HG02623 (cell line): ENCODE data around the gene ADSL.

ENCODE experiments used
- ATAC-seq: cut with Tn5 transposase; IDR thresholded peaks from one replicate; pipeline ENCODE4 v1.9.1; 2021; ENCODE audit warnings: moderate library complexity; ENCODE audit not compliant: unreplicated experiment

The ADSL gene

GRCh38 chr22:40416267-40416570 is 69.9 kb downstream of the ADSL start:
- ATAC-seq = no peak

- no peak for ATAC-seq
Observed at GRCh38 chr22:40416636-40417035, 70.3 kb downstream of the ADSL start.

- no peak for ATAC-seq
Observed at GRCh38 chr22:40417041-40417440, 70.7 kb downstream of the ADSL start.

GRCh38 chr22:40417881-40418280 is 71.6 kb downstream of the ADSL start:
- ATAC-seq = no peak

- no peak for ATAC-seq
Observed at GRCh38 chr22:40418366-40419201, 72.3 kb downstream of the ADSL start.

GRCh38 chr22:40419718-40420117 is 73.4 kb downstream of the ADSL start:
- ATAC-seq = no peak

- no peak for ATAC-seq
Observed at GRCh38 chr22:40420341-40421081, 74.2 kb downstream of the ADSL start.

GRCh38 chr22:40421082-40421350 is 74.7 kb downstream of the ADSL start:
- ATAC-seq = no peak

- ATAC-seq = no peak
Observed at GRCh38 chr22:40421941-40422340, 75.6 kb downstream of the ADSL start.

- ATAC-seq = no peak
Observed at GRCh38 chr22:40422558-40423309, 76.4 kb downstream of the ADSL start.

GRCh38 chr22:40423310-40423688 is 77.0 kb downstream of the ADSL start:
- ATAC-seq = no peak

GRCh38 chr22:40423882-40424640 is 77.8 kb downstream of the ADSL start:
- ATAC-seq = no peak

- ATAC-seq = no peak
Observed at GRCh38 chr22:40425082-40425481, 78.8 kb downstream of the ADSL start.

- ATAC-seq = no peak
Observed at GRCh38 chr22:40426594-40427333, 80.5 kb downstream of the ADSL start.

- ATAC-seq = no peak
Observed at GRCh38 chr22:40428796-40429195, 82.5 kb downstream of the ADSL start.

- ATAC-seq = no peak
Observed at GRCh38 chr22:40429481-40429880, 83.2 kb downstream of the ADSL start.

- ATAC-seq = no peak
Observed at GRCh38 chr22:40430991-40431390, 84.7 kb downstream of the ADSL start.

GRCh38 chr22:40432157-40432556 is 85.9 kb downstream of the ADSL start:
- ATAC-seq = no peak

GRCh38 chr22:40432625-40433024 is 86.3 kb downstream of the ADSL start:
- no peak for ATAC-seq

- ATAC-seq = no peak
Observed at GRCh38 chr22:40433416-40434090, 87.3 kb downstream of the ADSL start.
